ENCODE results near the gene FZD1. TPM values are rescaled to one million over a fixed set of nuclear protein-coding genes. Genes with fewer than 3 reads are reported as not detected.

The FZD1 gene
- 10 to 100 TPM in 1 of 8 experiments, 1 to 10 TPM in 7; 2.1 to 10.9 (median 3.3) TPM for total RNA-seq

DNA sequence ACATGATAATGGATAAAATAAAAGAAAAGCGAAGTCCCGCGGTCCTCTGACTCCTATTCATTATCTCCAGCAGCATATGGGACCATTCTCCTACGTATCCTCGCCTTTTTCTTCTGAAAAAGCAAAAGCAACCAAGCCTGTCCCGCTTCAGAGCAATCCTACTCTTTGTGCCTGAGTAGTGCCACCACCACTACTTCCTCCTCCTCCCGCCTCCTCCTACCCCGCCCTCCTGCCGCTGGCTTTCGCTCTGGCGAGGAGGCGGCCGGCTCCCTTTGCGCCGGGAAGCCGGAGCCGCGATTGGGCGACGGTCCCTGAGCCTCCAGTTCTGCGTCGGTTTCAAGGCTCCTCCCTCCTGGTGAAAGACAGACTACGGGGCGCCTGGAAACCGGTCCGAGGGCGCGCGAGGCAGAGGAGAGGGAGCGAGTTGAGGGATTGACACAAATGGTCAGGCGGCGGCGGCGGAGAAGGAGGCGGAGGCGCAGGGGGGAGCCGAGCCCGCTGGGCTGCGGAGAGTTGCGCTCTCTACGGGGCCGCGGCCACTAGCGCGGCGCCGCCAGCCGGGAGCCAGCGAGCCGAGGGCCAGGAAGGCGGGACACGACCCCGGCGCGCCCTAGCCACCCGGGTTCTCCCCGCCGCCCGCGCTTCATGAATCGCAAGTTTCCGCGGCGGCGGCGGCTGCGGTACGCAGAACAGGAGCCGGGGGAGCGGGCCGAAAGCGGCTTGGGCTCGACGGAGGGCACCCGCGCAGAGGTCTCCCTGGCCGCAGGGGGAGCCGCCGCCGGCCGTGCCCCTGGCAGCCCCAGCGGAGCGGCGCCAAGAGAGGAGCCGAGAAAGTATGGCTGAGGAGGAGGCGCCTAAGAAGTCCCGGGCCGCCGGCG is at the start of gene FZD1:
Gene FZD1 (plus strand): TSS at position 388 of the 878 bp plus-strand sequence. CDS start 448 bp downstream, at position 836.
- peak; percentile 85 to 93 (median 91) for ATAC-seq (replicated peaks in 6 of 8)
- in situ Hi-C loops (cut with MboI; ENCODE audit: low pct_unique_long_range_greater_than_20kb in 2 of 9, low sequenced_read_pairs in 9 of 9, unreplicated experiment in 9 of 9) = loop anchor here in 4 of 9 experiments (25.0 kb wide), 1 partner anchor 177 kb away; no protein-coding TSS in a partner anchor
- peak within 1 kb of the TSS; percentile 12 to 61 for H3K27ac ChIP-seq
- 0 to 1% (median 0%) methylated on average over 2 to 25 of the region's 90 CpGs; no CpG with 5 or more reads in 1 of the 10 experiments for WGBS, 10 experiments
- H3K4me3 ChIP-seq = peak within 1 kb of the TSS; percentile 56 to 76 (median 63)
- H3K4me1 ChIP-seq (replicated peaks in 1 of 2) = peaks cover 0 to 7% of the 10 kb centered on the region in 2 donors

DNA sequence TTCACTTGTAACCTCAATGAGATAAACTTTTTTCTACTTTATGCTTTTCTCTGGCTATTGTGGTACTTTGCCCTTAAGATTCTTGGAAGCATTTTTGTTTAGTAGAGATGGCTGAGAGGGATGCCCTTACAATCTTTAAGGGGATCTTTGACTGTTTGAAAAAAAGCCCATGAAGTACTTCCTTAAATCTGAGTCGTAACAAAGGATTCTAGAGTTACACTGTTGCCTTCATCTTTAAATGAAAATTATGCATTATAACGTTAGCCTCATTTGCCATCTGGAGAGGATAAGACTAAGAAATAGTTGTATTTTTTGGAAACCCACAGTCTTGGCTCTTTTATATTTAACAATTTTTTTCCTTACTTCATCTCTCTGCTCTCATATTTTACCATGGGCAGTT is 37.8 kb upstream of the FZD1 start:
- no peaks in the 10 kb centered on the region for H3K4me1 ChIP-seq (replicated peaks in 1 of 2)
- ATAC-seq (replicated peaks in 6 of 8) = no peak
- H3K4me3 ChIP-seq = no peak overlapping the region
- H3K27ac ChIP-seq = no peak overlapping the region
- in situ Hi-C loops (cut with MboI; ENCODE audit: low pct_unique_long_range_greater_than_20kb in 2 of 9, low sequenced_read_pairs in 9 of 9, unreplicated experiment in 9 of 9) = no loop called here
- 40 to 100% (median 81%) methylated on average over 1 to 2 of the region's 2 CpGs for WGBS, 10 experiments

DNA sequence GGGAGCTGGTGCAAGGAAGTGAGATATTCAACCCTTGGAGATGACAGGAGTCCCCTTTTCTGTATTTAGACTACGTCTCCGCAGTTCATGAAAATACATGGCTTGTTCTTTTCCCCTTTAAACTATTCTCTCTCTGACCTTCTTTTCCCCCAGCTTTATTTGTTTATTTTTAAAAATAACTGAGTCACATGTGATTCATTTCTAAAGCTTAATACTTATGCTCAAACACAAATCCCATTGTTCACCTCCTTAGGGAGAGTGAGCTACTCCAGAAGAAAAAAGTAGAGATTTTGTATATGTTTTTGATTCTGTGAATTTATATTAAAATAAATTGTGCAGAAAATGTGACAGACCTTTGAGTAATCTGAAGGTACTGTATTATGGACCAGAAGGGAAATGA is 35.9 kb upstream of the FZD1 start:
- Histone ChIP-seq H3K4me3 (no peak overlapping the region), H3K27ac (no peak overlapping the region), H3K4me1 (replicated peaks in 1 of 2) (peaks cover 9 to 10% of the 10 kb centered on the region in 2 donors)
- no peak for ATAC-seq (replicated peaks in 6 of 8)
- 92 to 100% (median 100%) methylated on average over 1 to 2 of the region's 2 CpGs; no CpG with 5 or more reads in 3 of the 10 experiments for WGBS, 10 experiments
- in situ Hi-C loops (cut with MboI; ENCODE audit: low pct_unique_long_range_greater_than_20kb in 2 of 9, low sequenced_read_pairs in 9 of 9, unreplicated experiment in 9 of 9) = no loop called here

DNA sequence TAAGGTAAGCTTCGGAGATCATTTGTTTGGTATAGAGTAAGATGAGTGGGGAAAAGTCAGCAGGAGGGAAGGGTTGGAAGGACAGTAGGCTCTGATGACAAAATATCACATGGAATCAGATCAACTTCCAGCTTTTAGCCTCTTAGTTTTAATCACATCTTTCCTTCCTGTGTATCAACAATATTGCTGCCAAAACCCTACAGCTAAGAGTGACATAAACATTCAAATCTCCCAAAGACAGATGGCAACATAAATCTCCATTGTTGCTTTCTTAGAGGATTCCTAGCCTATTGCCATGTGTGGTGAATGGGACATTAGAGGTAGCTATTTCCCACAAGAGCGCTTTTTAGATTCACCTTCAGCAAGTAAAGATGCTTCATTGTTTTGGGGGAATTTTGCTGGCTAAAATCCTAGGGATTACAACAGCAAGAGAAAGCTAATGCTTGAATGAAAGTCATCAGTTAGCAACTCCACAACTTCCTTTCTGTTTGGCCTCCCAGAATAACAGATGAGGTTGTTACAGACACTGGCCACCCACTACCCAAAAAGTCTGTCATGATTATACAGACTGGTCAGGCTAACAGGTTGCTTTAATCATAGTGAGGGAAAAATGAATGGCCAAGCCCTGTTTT is 35.2 kb upstream of the FZD1 start:
- peaks cover 11 to 13% of the 10 kb centered on the region in 2 donors for H3K4me1 ChIP-seq (replicated peaks in 1 of 2)
- H3K4me3 ChIP-seq = no peak overlapping the region
- 58 to 100% (median 83%) methylated on average over 1 to 2 of the region's 2 CpGs; no CpG with 5 or more reads in 1 of the 10 experiments for WGBS, 10 experiments
- no peak overlapping the region for H3K27ac ChIP-seq
- in situ Hi-C loops (cut with MboI; ENCODE audit: low pct_unique_long_range_greater_than_20kb in 2 of 9, low sequenced_read_pairs in 9 of 9, unreplicated experiment in 9 of 9) = no loop called here
- ATAC-seq (replicated peaks in 6 of 8) = no peak

DNA sequence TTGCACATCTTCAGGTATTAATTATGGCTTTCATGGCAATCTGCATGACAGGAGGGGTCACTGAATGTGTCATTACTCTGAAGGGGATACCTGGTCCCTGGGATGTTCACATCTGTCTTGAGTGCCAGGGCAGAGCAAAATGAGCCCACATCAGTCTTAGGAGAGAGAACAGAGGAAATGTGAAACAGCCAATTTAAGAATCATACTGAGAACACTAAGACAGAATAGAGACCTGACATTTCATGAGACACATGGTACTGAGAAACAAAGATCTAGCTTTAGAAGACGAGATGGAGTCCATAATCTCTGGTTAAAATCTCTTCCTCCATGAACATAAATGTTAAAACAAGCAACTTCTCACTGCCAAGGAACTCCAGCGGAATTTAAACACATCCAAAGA is 34.1 kb upstream of the FZD1 start:
- peaks cover 11 to 13% of the 10 kb centered on the region in 2 donors for H3K4me1 ChIP-seq (replicated peaks in 1 of 2)
- in situ Hi-C loops (cut with MboI; ENCODE audit: low pct_unique_long_range_greater_than_20kb in 2 of 9, low sequenced_read_pairs in 9 of 9, unreplicated experiment in 9 of 9) = no loop called here
- H3K27ac ChIP-seq = no peak overlapping the region
- ATAC-seq (replicated peaks in 6 of 8) = no peak
- WGBS, 10 experiments = 63 to 100% (median 82%) methylated on average over 1 to 2 of the region's 2 CpGs; no CpG with 5 or more reads in 2 of the 10 experiments
- no peak overlapping the region for H3K4me3 ChIP-seq

DNA sequence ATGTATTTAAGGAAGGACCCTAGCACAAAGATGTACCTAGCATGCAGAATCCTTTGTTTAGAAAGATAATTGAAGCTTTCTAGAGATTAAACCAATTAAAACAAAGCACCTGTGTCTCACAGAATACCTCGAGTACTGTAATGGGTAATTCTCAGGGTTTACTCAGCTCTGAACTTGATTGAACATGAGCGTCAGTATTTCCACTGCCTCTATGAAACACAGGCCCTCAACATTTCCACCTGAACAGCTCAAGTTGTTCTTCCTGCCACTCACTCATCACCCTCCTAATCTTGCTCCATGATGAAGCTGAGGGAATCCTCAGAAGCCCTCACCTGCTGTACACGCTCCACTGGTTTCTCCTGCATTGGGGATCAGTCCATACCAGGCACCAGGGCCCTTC is 33.7 kb upstream of the FZD1 start:
- 20 to 100% (median 51%) methylated on average over 1 to 2 of the region's 3 CpGs; no CpG with 5 or more reads in 2 of the 10 experiments for WGBS, 10 experiments
- Histone ChIP-seq H3K4me3 (no peak overlapping the region), H3K4me1 (replicated peaks in 1 of 2) (peaks cover 11 to 13% of the 10 kb centered on the region in 2 donors), H3K27ac (no peak overlapping the region)
- in situ Hi-C loops (cut with MboI; ENCODE audit: low pct_unique_long_range_greater_than_20kb in 2 of 9, low sequenced_read_pairs in 9 of 9, unreplicated experiment in 9 of 9) = no loop called here
- ATAC-seq (replicated peaks in 6 of 8) = no peak

DNA sequence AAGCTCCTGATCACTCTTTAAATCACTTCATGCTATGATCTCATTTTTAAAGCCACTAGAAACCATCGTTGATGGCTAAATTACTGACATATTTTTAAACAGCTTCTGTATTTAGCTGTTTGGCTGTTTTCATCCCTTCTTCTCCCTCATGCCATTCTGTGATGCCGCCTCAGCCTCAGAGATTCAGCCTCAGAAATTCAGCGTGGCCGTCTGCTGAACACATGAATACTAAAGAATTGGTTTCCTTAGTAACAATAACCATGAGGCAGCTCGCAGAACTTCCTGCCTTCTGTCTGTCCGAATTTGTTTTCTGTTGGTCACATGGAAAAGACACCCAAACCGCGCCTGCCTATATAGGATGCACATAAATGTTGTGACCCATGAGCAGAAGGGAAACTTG is 31.0 kb upstream of the FZD1 start:
- in situ Hi-C loops (cut with MboI; ENCODE audit: low pct_unique_long_range_greater_than_20kb in 2 of 9, low sequenced_read_pairs in 9 of 9, unreplicated experiment in 9 of 9) = no loop called here
- H3K4me1 ChIP-seq (replicated peaks in 1 of 2) = peaks cover 11 to 13% of the 10 kb centered on the region in 2 donors

DNA sequence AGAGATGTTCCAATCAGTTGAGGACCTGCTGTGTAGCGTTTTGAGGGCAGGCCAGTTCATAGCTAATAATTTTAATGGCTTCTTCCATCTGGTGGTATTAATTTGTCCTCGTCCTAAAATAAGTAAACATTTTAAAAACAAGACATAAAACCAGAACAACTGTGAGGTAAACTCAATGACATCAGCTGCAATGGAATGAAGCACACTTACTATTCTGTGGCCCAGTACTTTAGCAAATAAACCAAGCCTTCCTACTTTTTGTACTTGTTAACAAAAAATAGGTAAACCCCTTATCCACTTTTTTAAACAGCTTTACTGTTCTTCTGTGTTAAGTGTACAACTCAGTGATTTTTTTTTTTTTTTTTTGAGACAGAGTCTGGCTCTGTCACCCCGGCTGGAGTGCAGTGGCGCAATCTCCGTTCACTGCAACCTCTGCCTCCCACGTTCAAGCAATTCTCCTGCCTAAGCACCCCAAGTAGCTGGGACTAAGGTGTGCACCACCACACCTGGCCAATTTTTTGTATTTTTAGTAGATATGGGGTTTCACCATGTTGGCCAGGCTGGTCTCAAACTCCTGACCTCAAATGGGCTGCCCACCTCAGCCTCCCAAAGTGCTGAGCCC is 28.9 kb upstream of the FZD1 start:
- no peak overlapping the region for H3K4me3 ChIP-seq
- 43 to 100% (median 80%) methylated on average over 1 to 6 of the region's 6 CpGs for WGBS, 10 experiments
- no peak for ATAC-seq (replicated peaks in 6 of 8)
- H3K4me1 ChIP-seq (replicated peaks in 1 of 2) = peaks cover 11 to 13% of the 10 kb centered on the region in 2 donors
- in situ Hi-C loops (cut with MboI; ENCODE audit: low pct_unique_long_range_greater_than_20kb in 2 of 9, low sequenced_read_pairs in 9 of 9, unreplicated experiment in 9 of 9) = no loop called here
- H3K27ac ChIP-seq = no peak overlapping the region

More for the DNA sequence above, 31.0 kb upstream of the FZD1 start:
- ATAC-seq (replicated peaks in 6 of 8) = peak; percentile 26 to 98 (median 42)
- no peak overlapping the region for H3K27ac ChIP-seq
- no peak overlapping the region for H3K4me3 ChIP-seq
- WGBS, 10 experiments = 0 to 70% (median 53%) methylated on average over 1 to 7 of the region's 8 CpGs

DNA sequence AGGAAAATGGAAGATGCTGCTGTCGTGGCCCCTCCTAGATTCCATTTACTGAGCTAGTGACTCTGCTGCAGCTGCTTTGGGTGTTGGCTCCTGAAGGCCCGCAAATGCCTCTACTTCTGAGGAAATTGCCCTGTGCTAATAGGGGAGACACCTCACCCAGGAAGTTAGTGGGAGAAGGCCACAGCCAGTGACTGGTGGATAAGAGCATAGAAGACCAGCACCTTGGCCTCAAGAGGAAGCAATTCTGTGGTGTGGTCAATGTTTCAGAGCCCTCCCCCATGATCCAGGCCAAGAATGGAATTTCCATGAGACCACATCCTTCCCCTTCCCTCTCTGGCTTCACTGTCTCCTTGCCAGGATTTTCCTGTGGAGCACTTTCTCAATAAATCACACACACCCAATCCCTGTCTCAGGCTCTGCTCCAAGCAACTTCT is 25.0 kb upstream of the FZD1 start:
- 0 to 100% (median 0%) methylated on average over 1 to 2 of the region's 2 CpGs; no CpG with 5 or more reads in 5 of the 10 experiments for WGBS, 10 experiments
- Histone ChIP-seq H3K27ac (no peak overlapping the region), H3K4me3 (no peak overlapping the region), H3K4me1 (replicated peaks in 1 of 2) (peaks cover 0 to 4% of the 10 kb centered on the region in 2 donors)
- peak in 3 of 8 experiments; percentile 57 to 81 (median 59) for ATAC-seq (replicated peaks in 6 of 8)
- in situ Hi-C loops (cut with MboI; ENCODE audit: low pct_unique_long_range_greater_than_20kb in 2 of 9, low sequenced_read_pairs in 9 of 9, unreplicated experiment in 9 of 9) = no loop called here

DNA sequence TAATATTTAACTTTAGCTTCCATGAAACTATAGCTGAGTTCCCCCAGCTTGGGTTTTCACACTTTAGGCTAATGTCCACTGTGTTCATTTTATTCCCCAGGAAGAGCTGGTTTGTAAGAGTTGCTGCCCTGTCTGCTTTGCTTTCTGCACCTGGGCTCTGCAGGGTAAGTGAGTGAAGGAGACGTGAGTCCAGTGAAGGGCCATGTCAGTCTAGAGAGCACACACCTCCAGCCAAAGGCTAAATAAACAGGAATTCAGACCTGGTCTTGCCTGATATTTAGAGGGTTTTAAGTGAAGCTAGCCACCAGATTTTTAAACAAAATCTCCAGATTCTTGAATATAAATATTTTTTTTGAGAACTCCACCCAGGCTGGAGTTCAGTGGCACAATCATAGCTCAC is 24.5 kb upstream of the FZD1 start:
- no peak overlapping the region for H3K4me3 ChIP-seq
- 80 to 100% (median 100%) methylated on average over 1 of the region's 1 CpG; no CpG with 5 or more reads in 7 of the 10 experiments for WGBS, 10 experiments
- H3K27ac ChIP-seq = no peak overlapping the region
- no peak for ATAC-seq (replicated peaks in 6 of 8)
- in situ Hi-C loops (cut with MboI; ENCODE audit: low pct_unique_long_range_greater_than_20kb in 2 of 9, low sequenced_read_pairs in 9 of 9, unreplicated experiment in 9 of 9) = no loop called here
- H3K4me1 ChIP-seq (replicated peaks in 1 of 2) = peaks cover 0 to 4% of the 10 kb centered on the region in 2 donors

DNA sequence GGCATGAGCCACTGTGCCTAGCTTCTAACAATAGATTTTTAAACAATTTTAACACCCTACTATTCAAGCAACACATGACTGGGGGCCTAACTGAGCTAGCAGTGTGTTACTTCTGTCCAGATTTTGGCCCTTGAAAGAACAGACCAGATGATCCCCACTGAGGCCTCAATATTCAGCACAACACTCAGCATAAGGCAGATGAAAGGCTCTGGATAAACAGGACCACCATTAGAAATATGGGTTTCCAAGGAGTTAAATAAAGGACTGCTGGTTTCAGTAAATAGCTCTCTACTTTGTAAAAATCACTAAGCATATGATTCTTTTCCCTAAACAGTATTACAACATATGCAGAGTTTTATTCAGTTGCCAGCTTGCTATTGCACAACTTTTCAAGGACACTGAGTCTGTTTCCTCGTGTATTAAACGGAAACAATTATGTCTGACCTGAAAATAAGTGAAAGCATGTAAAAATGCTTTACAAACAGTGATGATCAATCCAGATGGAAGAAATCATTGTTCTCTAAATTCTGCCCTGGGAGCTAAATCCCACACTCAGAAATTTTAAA is 23.8 kb upstream of the FZD1 start:
- ATAC-seq (replicated peaks in 6 of 8) = peak in 1 of 8 experiments; percentile 80
- WGBS, 10 experiments = 0 to 100% (median 38%) methylated on average over 2 of the region's 2 CpGs; no CpG with 5 or more reads in 1 of the 10 experiments
- in situ Hi-C loops (cut with MboI; ENCODE audit: low pct_unique_long_range_greater_than_20kb in 2 of 9, low sequenced_read_pairs in 9 of 9, unreplicated experiment in 9 of 9) = no loop called here
- Histone ChIP-seq H3K4me1 (replicated peaks in 1 of 2) (peaks cover 0 to 4% of the 10 kb centered on the region in 2 donors), H3K27ac (no peak overlapping the region), H3K4me3 (no peak overlapping the region)

DNA sequence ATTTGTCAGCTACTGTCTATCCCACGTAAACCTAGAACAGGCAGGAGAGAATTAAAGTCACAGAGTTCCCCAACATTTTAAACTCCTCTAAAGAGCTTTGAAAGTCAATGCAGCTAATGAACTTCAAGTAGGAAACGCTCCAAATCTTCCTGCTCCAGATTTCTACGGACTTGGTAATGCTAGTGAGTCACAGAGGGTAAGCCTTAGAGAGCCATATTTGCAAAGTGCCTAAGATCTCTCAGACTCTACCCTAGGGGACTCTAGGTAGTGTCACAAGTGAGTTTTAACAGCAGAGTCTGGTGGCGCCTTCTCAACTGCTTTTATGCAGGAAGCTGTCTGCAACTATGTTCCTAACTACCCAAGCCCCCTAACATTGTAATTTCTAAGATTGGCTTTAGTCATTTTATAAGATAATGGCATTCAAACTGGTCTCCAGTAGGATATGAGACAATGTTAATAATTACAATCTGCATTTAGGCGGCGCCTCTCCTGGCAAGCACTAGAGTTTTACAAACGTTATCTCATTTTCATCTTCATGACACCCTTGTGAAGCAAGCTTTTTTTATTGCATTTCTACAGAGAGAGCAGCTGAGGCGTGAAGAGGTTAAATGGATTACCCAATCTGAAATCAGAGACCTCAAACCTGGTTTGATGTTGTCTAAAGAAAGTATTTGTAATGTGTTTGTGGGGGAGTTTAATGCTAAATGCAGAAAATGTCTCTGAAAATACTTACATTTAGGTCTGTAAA is 22.0 kb upstream of the FZD1 start:
- peak in 4 of 8 experiments; percentile 30 to 84 (median 70) for ATAC-seq (replicated peaks in 6 of 8)
- peaks cover 0 to 4% of the 10 kb centered on the region in 2 donors for H3K4me1 ChIP-seq (replicated peaks in 1 of 2)
- in situ Hi-C loops (cut with MboI; ENCODE audit: low pct_unique_long_range_greater_than_20kb in 2 of 9, low sequenced_read_pairs in 9 of 9, unreplicated experiment in 9 of 9) = no loop called here
- H3K27ac ChIP-seq = no peak overlapping the region
- 0 to 89% (median 76%) methylated on average over 2 to 8 of the region's 8 CpGs for WGBS, 10 experiments
- no peak overlapping the region for H3K4me3 ChIP-seq

Data from motor neuron (in vitro differentiated cells).